ENCODE data around the gene MAP3K13.

GRCh38 chr3:185416513-185416912 is 53.6 kb downstream of the MAP3K13 start:
- TF ChIP-seq CTCF (IDR thresholded peaks at IDR 0.05; ENCODE audit: insufficient read depth, low read length, poor library complexity, severe bottlenecking) (no peak), EZH2phosphoT487 (conservative IDR thresholded peaks at IDR 0.05; ENCODE audit: low read length) (no peak)
